ENCODE measurements around the gene ZNF618. TPM values are rescaled to one million over a fixed set of nuclear protein-coding genes. Genes with fewer than 3 reads are reported as not detected.

Gene ZNF618
- total RNA-seq, 8 experiments from 2014 or later, result 3.4 to 41.6 (median 20.4) TPM

DNA sequence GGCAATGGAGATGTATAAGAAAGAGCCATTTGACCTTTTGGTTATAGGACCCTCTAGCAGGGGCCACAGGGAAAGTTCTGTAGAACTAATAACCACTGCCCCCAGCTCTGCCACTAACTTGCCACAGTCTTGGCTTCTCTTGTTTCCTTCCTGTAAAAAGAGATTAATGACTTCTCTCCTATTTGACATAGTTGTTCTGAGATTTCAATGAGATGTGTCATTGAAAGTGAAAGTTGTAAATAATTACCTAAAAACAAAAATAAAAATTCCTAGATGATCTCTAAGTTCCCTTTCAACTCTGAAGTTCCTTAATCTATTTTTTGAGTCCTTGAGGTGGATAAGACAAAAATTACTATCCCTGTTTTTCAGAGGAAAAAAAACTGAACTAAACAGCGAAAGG lies 224.4 kb downstream of the ZNF618 start:
- in situ Hi-C loops (cut with MboI; ENCODE audit: low pct_unique_long_range_greater_than_20kb in 2 of 9, low sequenced_read_pairs in 9 of 9, unreplicated experiment in 9 of 9), result loop anchor here in 5 of 9 experiments (10.0 to 25.0 kb wide), 2 partner anchors 184 to 187 kb away; no protein-coding TSS in a partner anchor
- Histone ChIP-seq H3K4me1 (replicated peaks in 1 of 2) (peaks cover 3 to 15% of the 10 kb centered on the region in 2 donors), H3K27ac (no peak overlapping the region), H3K4me3 (no peak overlapping the region)
- no peak for ATAC-seq (replicated peaks in 6 of 8)
- 71 to 100% (median 87%) methylated on average over 1 of the region's 1 CpG for WGBS, 10 experiments

DNA sequence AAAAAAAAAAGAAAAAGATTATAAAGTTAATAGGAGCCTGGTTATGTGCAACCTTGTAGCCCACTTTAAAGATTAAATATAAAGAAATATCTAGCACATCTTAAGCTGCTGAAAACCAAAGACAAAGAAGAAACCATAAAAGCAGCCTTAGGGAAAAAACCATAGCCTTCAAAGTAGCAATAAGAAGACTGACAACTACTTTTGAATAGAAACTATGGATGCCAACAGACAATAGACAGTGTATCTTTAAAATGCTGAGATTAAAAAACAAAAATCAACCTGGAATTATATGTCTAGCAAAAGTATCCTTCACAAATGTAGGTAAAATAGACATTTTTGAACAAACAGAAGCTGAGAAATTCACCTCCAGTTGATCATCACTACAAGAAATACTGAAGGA lies 226.4 kb downstream of the ZNF618 start:
- in situ Hi-C loops (cut with MboI; ENCODE audit: low pct_unique_long_range_greater_than_20kb in 2 of 9, low sequenced_read_pairs in 9 of 9, unreplicated experiment in 9 of 9), result loop anchor here in 5 of 9 experiments (10.0 to 25.0 kb wide), 2 partner anchors 182 to 185 kb away; no protein-coding TSS in a partner anchor
- Histone ChIP-seq H3K27ac (no peak overlapping the region), H3K4me1 (replicated peaks in 1 of 2) (peaks cover 3 to 15% of the 10 kb centered on the region in 2 donors), H3K4me3 (no peak overlapping the region)
- ATAC-seq (replicated peaks in 6 of 8), result no peak

DNA sequence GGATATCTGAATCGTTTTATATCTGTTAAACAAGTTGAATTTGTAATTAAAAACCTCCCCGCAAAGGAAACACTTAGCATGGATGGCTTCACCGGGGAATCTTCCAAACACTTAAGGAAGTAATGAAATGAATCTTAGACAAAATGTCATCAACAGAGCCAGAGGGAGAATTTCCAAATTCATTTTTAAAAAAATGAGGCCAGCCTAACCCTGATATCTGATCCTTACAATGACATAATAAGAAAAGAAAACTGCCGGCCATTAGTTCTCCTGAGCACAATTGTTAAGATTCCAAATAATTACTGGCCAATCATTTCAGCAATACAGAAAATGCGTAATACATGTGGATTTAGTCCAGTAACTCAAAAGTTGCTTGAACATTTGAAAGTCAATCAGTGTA lies 229.1 kb downstream of the ZNF618 start:
- no peak overlapping the region for H3K4me3 ChIP-seq
- in situ Hi-C loops (cut with MboI; ENCODE audit: low pct_unique_long_range_greater_than_20kb in 2 of 9, low sequenced_read_pairs in 9 of 9, unreplicated experiment in 9 of 9), result loop anchor here in 5 of 9 experiments (10.0 to 25.0 kb wide), 2 partner anchors 180 to 182 kb away; no protein-coding TSS in a partner anchor
- no peak for ATAC-seq (replicated peaks in 6 of 8)
- H3K27ac ChIP-seq, result no peak overlapping the region
- WGBS, 10 experiments, result 8 to 82% (median 62%) methylated on average over 4 to 5 of the region's 5 CpGs
- peaks cover 9 to 16% of the 10 kb centered on the region in 2 donors for H3K4me1 ChIP-seq (replicated peaks in 1 of 2)

Other genes with a start within 250 kb of the ZNF618 start
- 1 to 10 TPM in 1 of 8 experiments, under 1 TPM in 6, not detected in 1; 0.16 to 1.8 (median 0.45) TPM for gene AMBP, start 202.0 kb downstream of the ZNF618 start, total RNA-seq
- 1 to 10 TPM in 2 of 8 experiments, under 1 TPM in 3, not detected in 3; 0.46 to 2.0 (median 0.96) TPM for gene KIF12, start 223.0 kb downstream of the ZNF618 start, total RNA-seq

Data from motor neuron (in vitro differentiated cells).